Measurements from ENCODE around the gene SAYSD1.
"Not testable (repeated sequence)": the region's sequence is repeated elsewhere in the genome, so short reads cannot be mapped to it uniquely, and the experiment has no call there.

Gene SAYSD1, protein sequence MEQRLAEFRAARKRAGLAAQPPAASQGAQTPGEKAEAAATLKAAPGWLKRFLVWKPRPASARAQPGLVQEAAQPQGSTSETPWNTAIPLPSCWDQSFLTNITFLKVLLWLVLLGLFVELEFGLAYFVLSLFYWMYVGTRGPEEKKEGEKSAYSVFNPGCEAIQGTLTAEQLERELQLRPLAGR

DNA sequence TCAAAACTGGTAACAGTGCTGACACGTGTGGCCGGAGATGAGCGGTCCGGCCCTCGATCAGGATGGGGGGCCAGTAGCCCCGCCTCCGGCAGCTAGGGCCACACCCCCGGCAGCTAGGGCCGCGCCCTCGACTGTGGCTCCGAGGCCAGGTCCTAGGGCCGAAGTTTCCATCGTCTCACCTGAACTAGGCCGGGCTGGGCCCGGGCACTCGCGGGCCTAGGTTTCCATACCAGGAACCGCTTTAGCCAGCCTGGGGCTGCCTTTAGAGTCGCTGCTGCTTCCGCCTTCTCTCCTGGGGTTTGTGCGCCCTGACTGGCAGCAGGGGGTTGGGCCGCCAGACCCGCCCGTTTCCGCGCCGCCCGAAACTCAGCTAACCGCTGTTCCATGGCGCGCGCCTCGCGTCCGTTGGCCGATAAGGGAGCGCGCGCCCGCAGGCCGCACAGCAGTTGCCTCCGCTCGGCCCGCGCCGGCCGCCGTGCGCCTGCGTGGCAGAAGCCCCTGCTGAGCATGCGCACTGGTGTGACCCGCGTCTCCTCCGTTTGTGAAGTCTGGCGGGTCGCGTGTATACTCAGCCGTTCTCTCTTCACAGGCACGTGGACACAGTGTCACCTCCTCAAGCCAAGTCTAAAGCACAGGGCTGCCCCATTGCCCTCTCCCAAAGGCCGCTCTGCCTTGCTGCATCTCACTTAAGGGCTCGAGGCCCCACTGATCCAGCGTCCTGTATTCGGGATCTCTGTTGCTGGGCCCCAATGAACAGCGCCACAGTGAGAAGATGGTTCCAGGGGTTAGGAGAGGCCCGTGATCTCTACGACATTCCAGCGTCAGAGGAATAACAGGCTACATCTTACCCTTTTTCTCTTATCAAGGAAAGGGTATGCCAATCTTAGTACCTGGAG is at the start of gene SAYSD1:
Gene SAYSD1, minus strand, starts transcription at position 483 of the 896 bp plus-strand sequence. Its CDS starts 97 bp downstream, at position 386.
- DNase-seq (ENCODE audit: low read depth in 2 of 2), result peak; percentile 82 to 90

DNA sequence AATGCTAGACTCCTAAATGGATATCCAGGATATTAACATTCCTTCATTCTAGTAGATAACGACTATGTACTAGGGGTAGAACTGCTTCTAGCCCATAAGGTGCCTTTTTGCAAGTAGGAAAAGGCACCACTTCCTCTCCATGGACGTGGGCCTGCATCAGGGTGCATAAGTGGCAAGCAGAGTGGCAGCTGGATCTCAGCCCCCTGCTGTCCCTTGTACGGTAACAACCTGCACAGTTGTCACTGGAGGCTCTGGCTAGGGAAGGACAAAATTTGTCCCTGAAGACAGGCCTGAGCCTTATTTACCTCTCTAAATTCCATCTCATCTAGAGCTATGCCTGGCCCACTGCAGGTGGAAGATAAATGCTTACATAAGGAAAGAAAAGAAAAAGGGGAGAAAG is 42.5 kb upstream of the SAYSD1 start:
- DNase-seq (ENCODE audit: low read depth in 2 of 2), result no peak

DNA sequence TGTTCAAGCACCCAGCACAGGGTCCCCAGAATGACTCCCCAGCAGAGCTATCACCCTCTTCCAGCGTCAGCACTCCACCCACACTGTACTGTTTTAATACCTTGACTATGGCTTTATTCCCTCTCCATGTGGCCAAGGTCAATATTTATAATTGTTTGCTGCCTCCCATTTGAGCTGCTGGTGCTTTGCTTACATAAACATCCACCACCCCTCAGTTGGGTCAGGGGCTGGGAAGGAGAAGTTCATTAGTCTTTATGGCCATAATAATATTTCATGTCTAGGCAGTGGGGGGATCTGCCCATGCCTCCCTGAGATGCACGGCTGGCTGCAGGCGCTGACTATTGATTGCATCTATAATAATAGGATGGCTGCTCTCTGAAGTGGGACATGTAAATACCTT is 41.8 kb upstream of the SAYSD1 start:
- DNase-seq (ENCODE audit: low read depth in 2 of 2), result no peak

DNA sequence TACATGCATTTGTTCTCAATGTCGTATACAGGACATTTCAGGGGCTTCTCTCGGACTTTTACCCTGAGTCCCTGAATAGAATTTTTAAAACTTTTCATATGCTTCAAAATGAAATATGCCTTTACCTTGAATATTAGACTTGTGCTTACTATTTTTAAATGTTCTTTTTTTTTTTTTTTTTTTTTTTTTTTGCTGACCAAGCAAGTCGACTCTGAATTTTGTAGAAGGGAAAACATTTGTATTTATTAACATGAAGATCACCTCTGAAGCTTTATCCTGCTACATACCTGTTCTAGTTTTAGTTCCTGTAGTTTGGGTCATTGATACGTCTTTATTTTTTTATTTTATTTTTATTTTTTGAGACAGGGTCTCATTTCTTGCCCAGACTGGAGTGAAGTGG is 39.7 kb upstream of the SAYSD1 start:
- no peak for DNase-seq (ENCODE audit: low read depth in 2 of 2)

DNA sequence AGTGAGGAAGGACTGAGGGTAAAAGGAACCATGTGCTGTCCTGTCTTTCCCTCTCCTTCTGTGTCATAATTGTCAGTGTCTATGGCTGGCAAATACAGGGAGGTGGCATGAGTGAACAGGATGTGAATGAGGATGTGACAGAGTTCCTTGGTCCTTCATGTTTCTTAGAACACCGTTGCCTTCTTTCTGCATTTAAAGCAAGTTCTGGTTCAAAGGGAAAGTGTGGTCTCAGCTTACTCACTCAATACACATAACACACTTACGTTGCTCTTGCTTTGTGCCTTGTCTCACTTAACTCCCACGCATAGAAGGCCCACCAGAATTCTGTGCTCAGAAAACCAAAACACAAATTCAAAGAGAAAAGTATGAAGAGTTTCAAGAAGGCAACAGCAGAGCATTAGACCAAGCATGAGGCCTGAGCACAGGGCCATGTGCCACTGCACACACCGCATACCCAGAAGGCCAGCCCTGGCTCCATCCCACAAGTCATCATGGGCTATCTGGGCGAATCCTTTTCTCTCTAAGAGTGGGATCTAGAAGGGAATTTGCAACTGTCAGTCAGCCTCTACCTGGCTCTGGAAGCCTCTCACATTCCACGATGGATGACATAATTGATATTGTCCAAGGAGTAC is 38.9 kb upstream of the SAYSD1 start:
- DNase-seq (ENCODE audit: low read depth in 2 of 2), result no peak

DNA sequence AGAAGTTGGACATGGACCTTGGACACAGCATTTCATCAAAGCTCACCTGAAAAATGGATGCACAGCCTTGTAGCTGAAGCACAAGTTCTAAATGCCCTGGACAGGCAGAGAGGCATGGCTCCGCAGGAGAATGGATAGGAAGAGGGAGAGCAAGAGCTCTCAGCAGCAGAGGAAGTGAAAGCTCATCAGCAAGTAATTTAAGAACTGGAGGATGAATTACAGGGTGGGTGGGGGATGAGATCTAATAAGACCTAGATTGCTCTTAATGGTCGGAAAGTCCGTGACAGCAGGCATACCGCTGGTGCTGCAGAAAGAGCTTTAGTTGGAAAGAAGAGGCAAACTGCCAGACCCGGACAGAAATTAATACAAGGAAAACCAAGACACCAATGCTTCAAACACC is 37.3 kb upstream of the SAYSD1 start:
- no peak for DNase-seq (ENCODE audit: low read depth in 2 of 2)

DNA sequence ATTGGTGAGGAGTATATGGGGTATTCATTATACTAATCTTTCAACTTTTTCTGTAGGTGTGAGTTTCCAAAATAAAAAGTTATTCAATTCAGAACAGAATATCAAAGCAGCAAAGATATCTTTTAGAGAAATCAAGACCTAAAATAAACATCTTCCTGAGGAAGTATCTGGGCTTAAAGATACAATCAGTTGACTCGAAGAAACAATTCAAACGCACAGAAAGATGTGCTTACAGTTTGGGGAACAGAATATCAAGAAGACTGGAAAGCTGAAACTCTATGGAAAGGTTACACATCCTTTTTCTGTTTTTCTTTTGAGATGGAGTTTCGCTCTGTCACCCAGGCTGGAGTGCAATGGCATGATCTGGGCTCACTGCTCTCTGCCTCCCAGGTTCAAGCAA is 36.2 kb upstream of the SAYSD1 start:
- no peak for DNase-seq (ENCODE audit: low read depth in 2 of 2)

DNA sequence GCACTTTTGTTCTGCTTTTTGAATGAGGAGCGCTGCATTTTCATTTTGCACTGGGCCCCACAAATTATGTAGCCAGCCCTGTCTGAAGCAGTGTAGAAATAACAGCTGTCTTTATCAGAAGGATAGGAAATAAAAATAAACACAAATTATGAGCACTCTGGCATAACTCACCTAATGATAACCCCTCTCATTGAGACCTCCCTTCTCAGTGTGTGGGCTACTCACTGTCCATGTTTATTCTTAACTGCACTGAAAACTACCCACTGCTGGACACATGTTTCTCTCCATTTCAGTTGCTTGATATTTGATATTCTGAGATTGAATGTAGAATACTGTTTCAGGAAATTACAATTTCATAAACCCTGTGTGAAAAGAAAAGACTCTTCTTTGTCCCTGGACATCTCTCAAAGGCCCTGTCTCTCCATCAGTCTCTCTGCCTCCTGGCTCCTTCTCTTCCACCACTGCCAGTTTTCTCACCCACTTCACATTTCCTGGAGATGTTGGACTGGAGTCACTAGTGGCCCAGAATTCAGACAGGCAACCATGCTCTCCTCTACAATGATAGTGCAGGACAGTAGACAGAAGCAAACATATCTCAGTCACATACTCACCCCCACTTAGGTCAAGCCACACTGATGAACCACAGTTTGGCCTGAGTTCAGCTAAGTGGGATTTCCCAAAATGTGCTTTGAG is 29.6 kb upstream of the SAYSD1 start:
- DNase-seq (ENCODE audit: low read depth in 2 of 2), result no peak

DNA sequence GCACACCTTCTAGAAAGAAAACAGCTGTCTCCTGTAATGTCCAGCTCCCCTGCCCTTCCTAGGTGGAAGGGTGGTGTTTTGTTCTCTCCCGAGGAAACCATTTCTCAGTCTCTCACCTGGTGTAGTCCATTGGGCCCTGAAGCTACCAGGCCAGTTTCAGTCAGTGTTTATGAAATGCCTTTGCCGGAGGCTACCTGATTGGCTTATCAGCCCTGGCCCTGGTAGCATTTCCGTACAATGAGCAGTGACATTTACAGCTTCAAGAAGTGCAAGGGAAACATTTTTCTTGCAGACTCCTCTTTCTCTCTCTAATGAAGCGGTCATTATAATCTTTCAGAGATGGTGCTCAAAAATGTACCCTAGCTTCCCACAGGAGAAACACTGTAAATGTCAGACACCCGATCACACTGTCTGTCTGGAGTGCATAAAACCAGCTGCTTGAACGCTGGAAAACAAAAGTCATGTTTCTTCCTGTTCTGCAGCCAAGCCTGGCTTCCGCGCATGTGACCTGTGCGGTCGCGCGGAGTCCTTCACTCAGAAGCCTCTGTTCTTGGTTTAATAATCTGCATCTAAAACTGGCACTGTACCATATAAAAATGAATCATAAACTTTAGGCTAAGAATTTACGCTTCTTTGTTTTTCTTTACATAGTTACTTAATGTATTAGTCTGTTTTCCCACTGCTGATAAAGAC is 28.4 kb upstream of the SAYSD1 start:
- no peak for DNase-seq (ENCODE audit: low read depth in 2 of 2)

DNA sequence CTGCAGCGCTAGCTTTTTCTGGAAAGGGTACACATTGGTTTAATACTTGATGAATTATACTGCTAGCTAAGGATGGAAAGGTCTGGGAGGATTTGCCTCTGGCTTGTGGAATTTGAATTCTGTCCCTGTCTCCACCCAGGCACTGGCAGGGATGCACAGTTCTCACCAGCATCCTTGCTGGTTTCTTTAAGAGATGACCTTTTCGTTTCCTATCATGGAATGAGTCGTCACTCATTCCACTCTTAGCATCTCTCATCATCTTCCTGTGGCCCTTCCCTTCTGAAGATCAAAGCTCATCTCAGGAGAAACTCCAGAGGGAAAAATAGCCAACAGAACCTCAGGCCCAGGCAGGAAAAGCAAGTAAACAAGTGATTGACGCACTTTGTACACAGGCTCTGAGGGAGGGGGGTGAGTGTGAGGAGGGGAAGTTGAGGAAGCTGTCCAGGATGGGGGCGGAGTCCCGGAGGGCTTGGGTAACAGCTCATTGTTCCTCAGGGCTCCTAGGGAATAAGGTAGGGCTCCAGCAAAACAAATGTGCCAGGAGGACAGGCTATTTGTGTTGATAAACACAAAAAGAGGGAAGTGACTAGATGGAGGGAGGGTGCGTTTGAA is 25.7 kb upstream of the SAYSD1 start:
- no peak for DNase-seq (ENCODE audit: low read depth in 2 of 2)

DNA sequence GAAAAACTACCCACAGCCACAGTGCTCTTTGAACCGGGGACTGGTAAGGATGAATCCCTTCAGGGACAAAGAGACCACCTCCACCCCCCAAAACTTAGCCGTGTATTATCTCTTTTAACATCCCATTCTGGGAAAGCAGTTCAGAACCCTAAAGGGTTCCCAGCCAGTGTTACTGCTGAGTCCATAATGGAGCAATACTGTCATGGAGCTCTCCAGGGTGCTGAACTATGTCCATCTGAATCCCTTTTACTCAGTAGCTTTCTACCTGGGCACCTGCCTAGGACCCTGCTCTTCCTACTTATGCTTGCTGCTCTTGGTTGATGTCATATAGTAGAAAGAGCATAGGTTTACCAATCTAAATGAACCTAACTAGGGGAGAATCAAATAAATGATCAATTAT is 22.3 kb upstream of the SAYSD1 start:
- DNase-seq (ENCODE audit: low read depth in 2 of 2), result no peak

DNA sequence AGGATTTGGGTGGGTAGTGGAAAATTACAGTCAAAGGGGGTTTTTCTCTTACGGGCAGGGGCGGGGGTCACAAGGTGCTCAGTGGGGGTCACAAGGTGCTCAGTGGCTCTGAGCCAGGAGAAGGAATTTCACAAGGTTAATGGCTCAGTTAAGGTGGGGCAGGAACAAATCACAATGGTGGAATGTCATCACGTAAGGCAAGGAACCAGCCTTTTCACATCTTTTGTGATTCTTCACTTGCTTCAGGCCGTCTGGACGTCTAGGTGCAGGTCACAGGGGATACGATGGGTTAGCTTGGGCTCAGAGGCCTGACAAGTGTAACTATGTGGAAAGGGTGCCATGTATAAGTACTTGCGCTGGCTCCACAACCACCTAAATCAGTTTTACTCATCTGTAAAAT is 21.2 kb upstream of the SAYSD1 start:
- DNase-seq (ENCODE audit: low read depth in 2 of 2), result not testable (repeated sequence)

DNA sequence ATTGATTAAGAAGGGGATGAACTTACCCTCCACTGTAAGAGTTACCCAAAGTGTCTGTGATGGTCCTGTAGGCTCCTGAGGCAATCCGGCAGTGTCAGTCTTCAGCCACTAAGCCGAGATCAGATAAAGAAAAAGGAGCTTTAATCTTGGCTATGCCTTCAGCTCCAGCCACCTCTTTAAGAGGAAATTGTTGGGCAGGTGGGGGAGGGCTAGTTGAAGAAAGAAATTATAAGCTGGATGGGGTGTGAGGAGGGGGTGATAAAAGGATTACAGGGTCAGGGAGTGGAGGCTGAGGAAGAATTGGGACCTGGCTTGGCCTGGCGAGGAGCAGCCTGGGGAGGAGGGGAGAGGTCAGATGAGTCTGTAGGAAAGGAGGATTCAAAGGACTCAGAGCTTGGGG is 19.8 kb upstream of the SAYSD1 start:
- not testable (repeated sequence) for DNase-seq (ENCODE audit: low read depth in 2 of 2)

DNA sequence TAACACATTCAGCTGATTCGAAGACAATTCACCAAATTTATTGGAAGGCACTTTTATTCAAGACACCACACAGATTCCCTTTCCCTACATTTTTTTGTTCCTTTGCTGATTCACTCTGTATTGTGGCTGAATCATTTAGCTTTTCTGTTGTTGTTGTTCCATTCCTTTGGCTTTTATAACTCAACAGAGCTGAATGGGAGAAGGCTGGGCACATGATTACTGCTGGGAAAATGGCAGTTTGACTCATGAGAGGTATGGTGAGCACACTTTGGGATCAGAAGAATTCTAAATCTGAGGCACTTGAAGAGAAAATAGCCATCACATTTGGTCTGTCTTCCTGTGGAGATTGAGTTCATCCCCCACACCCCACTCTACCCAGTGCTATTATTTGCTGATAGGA is 15.7 kb upstream of the SAYSD1 start:
- no peak for DNase-seq (ENCODE audit: low read depth in 2 of 2)

DNA sequence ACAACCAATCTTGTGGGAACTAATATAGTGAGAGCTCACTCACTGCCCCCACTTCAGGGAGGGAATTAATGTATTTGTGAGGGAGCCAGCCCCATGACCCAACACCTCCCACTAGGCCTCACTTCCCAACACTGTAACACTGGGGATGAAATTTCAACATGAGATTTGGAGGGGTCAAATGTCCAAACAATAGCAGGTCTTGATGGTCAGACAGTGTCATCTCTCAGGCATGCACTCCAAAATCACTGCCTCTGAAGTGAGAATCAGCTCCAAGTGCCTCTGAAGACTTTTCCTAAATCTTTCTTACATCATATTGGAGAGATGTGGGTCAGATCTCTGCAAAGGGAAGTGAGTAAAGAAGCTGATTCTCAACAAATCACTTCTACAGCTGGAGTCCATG is 13.8 kb upstream of the SAYSD1 start:
- no peak for DNase-seq (ENCODE audit: low read depth in 2 of 2)

DNA sequence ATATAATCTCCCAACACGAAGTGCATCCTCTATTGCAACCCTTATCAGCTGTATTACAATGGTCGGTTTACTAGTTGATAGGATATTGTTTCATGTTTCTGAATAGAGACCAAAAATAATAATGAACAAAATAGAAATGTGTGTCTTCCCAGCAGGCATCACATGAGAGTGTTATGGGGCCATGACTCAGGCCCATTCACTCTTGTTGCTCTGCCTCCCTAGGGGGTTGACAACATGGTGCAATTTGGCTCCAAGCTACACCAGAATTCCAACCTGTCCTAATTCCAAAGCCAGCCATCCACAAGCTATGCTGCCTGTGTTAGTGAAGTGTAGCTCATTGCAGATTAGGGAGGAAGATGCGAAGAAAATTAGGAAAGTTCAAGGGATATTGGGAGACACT is 13.1 kb upstream of the SAYSD1 start:
- DNase-seq (ENCODE audit: low read depth in 2 of 2), result no peak

DNA sequence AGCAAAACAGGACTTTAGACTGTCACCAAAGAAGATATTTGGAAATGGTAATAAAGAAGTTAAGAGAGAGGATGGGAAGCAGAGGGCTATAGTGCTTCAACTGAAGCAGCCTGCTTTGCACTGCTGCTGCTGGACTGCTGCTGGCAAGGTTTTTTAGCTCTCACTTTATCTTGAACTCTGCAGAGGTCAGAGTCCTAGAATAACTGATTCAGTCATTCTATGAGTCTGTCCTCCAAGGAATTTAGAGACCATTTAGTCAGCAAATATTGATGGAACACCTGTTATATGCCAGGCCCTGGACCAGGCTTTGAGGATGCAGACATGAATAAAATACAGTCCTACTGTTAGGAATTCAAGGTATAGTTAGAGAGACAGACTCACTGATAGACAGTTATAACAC is 9.1 kb upstream of the SAYSD1 start:
- no peak for DNase-seq (ENCODE audit: low read depth in 2 of 2)

DNA sequence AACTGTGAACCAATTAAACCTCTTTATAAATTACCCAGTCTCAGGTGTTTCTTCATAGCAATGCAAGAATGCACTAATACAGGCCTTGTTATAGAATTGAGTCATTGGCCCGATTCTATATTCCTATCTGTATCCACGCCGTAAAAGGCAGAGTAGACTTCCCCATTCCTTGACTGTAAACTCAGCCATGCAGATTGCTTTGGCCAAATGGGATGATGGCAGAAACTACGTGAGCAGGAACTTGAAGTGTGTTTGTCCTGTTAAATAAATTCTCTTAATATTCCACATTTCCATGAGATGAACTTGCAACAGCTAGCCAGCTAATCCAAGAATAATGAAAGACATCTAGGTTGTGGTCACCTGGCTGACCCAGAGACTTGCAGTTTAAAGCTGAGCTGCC is 3.9 kb upstream of the SAYSD1 start:
- DNase-seq (ENCODE audit: low read depth in 2 of 2), result no peak

DNA sequence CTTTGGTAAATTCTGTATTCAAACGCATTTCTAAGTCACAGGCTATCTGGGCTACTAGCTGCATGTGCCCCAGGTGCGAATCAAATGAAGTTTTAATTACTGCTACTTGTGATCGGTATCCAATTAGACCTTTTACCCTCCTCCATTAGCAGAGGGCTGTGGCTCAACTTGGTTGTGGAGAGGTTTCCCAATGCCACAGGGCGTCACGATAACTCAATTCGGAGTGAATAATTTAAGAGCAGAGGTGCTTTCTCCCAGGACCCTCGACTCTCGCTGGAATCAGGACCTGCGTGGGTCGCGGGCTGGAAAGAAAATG is 640 bp downstream of the SAYSD1 start:
- no peak for DNase-seq (ENCODE audit: low read depth in 2 of 2)

DNA sequence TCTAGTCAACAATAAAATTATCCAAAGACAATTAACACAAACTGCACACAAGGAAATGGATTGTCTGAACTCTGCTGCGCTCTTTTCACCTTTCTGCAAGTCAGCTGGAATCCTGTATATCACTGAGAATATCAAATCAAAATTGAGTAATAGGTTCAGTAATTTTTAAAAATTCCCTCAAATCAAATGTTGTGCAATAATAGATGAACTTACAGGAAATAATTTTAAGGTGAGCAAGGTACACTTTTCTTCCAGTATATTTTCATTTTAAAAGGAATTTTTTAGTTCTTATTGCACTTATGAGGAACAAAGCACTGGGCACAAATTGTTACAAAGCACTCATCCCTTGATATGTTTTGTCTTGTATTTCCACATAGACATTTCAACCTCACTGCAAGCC is 1.2 kb downstream of the SAYSD1 start:
- DNase-seq (ENCODE audit: low read depth in 2 of 2), result no peak

DNA sequence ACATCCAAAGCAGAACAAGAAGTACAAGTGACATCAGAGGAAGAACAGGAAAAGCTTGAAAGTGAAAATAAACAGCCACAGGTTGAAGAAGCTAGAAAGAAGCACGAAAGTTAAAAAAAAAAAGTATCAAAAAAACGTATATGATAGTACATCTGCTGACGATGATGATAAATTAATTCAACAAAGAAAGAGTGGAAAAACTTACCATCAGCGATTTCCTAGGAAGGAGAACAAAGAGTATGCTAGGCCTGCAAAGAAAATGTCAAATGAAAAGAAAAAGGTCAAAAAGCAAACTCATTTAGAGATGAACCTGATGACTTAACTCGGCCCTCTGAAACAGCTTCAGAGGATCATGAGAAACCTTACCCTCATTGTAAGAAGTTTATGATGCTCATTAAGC is 3.7 kb downstream of the SAYSD1 start:
- DNase-seq (ENCODE audit: low read depth in 2 of 2), result no peak

All from stimulated activated CD4-positive, alpha-beta T cell treated with anti-CD3 and anti-CD28 coated beads, Interleukin-1b, Interleukin-23, amount 100 ng/mL, for 1 hour (primary cell).